ENCODE results near the gene KCNQ1. TPM values are rescaled to one million over a fixed set of nuclear protein-coding genes. Genes with fewer than 3 reads are reported as not detected.
"Not testable (repeated sequence)": the region's sequence is repeated elsewhere in the genome, so short reads cannot be mapped to it uniquely, and the experiment has no call there.

Gene KCNQ1
- total RNA-seq, 1 experiment from 2014 or later = not detected

DNA sequence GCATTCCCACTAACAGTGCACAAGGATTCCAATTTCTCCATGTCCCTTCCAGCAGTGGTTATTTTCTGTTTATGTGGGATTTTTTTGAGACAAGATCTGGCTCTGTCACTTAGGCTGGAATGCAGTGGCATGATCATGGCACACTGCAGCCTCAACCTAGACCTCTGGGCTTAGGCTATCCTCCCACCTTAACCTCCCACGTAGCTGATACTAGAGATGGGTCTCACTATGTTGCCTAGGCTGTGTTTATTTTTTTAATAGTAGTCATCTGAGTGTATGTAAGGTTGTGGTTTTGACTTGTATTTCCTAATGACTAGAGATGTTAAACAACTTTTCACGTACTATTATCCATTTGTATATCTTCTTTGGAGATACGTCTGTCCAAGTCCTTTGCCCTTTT, 180.4 kb downstream of the KCNQ1 start:
- Histone ChIP-seq H3K9me3 (ENCODE audit: insufficient read depth, low read depth) (peaks cover 23% of the 10 kb centered on the region), H3K4me2 (no peak overlapping the region), H3K4me1 (replicated peaks; ENCODE audit: insufficient read depth) (no peaks in the 10 kb centered on the region), H3K27me3 (ENCODE audit: insufficient read depth, low read depth) (no peaks in the 10 kb centered on the region), H2AFZ (no peak overlapping the region), H3K4me3 (no peak overlapping the region), H3K27ac (no peak overlapping the region), H3K79me2 (ENCODE audit: low read depth) (no peaks in the 10 kb centered on the region), H3F3A (ENCODE audit: insufficient read depth, low read depth) (no peaks in the 10 kb centered on the region), H3K9me2 (ENCODE audit: insufficient read depth) (no peaks in the 10 kb centered on the region), H4K20me1 (ENCODE audit: insufficient read depth) (no peaks in the 10 kb centered on the region), H3K36me3 (ENCODE audit: low read depth) (no peaks in the 10 kb centered on the region)
- ChIA-PET CTCF (no interaction called here), POLR2A (ENCODE audit: unreplicated experiment) (no interaction called here)
- no TSS peak for BruUV-seq (replicated peaks)
- no peak for DNase-seq
- intact Hi-C loops (cut with micrococcal nuclease; ENCODE audit: unreplicated experiment) = no loop called here
- TF ChIP-seq, protein P1, sequence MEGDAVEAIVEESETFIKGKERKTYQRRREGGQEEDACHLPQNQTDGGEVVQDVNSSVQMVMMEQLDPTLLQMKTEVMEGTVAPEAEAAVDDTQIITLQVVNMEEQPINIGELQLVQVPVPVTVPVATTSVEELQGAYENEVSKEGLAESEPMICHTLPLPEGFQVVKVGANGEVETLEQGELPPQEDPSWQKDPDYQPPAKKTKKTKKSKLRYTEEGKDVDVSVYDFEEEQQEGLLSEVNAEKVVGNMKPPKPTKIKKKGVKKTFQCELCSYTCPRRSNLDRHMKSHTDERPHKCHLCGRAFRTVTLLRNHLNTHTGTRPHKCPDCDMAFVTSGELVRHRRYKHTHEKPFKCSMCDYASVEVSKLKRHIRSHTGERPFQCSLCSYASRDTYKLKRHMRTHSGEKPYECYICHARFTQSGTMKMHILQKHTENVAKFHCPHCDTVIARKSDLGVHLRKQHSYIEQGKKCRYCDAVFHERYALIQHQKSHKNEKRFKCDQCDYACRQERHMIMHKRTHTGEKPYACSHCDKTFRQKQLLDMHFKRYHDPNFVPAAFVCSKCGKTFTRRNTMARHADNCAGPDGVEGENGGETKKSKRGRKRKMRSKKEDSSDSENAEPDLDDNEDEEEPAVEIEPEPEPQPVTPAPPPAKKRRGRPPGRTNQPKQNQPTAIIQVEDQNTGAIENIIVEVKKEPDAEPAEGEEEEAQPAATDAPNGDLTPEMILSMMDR (conservative IDR thresholded peaks at IDR 0.05) = no peak
- no peak for TF ChIP-seq EZH2 (IDR thresholded peaks at IDR 0.05; ENCODE audit: low read depth)

DNA sequence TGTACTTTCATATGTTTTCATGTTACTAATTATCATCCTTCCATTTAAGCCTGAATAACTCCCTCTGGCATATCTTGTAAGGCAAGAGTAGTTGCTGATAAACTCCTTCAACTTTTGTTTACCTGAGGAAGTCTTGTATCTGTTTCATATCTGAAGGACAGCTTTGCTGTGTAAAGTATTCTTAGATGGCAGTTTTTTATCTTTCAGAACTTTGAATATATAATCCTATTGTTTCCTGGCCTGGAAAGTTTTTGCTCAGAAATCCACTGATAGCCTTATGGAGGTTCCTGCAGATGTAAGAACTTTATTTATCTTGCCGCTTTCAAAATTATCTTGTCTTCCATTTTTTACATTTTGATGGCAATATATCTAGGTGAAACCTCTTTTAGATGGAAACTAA, 185.9 kb downstream of the KCNQ1 start:
- TF ChIP-seq, protein P1 (conservative IDR thresholded peaks at IDR 0.05) = no peak
- TF ChIP-seq EZH2 (IDR thresholded peaks at IDR 0.05; ENCODE audit: low read depth) = no peak
- Histone ChIP-seq H3K36me3 (ENCODE audit: low read depth) (no peaks in the 10 kb centered on the region), H3K4me2 (no peak overlapping the region), H3K4me3 (no peak overlapping the region), H3K79me2 (ENCODE audit: low read depth) (no peaks in the 10 kb centered on the region), H3K27ac (no peak overlapping the region), H3K9me2 (ENCODE audit: insufficient read depth) (no peaks in the 10 kb centered on the region), H4K20me1 (ENCODE audit: insufficient read depth) (no peaks in the 10 kb centered on the region), H2AFZ (no peak overlapping the region), H3K27me3 (ENCODE audit: insufficient read depth, low read depth) (no peaks in the 10 kb centered on the region), H3K4me1 (replicated peaks; ENCODE audit: insufficient read depth) (no peaks in the 10 kb centered on the region), H3K9me3 (ENCODE audit: insufficient read depth, low read depth) (peaks cover 60% of the 10 kb centered on the region), H3F3A (ENCODE audit: insufficient read depth, low read depth) (peaks cover 3% of the 10 kb centered on the region; the same call in 1 of the 2 replicates)
- intact Hi-C loops (cut with micrococcal nuclease; ENCODE audit: unreplicated experiment) = no loop called here
- no peak for DNase-seq
- ChIA-PET CTCF (no interaction called here), POLR2A (ENCODE audit: unreplicated experiment) (no interaction called here)
- no TSS peak for BruUV-seq (replicated peaks)

DNA sequence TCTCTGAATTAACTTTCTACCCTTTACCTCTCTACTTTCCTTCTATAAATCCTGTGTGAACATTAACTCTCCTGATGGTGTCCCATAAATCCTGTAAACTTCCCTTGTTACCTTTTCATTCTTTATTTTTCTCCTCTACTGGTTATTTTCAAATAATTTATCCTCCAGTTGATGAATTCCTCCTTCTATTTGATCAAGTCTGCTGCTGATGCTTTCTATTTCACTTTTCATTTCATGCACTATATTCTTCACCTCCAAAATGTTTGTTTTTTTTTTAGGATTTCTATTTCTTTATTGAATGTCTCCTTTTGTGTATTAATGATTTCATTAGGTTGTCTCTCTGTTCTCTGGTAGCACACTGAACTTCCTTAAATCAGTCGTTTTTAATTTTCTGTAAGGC, 186.4 kb downstream of the KCNQ1 start:
- no TSS peak for BruUV-seq (replicated peaks)
- H4K20me1 ChIP-seq (ENCODE audit: insufficient read depth) = no peaks in the 10 kb centered on the region
- H2AFZ ChIP-seq = no peak overlapping the region
- intact Hi-C loops (cut with micrococcal nuclease; ENCODE audit: unreplicated experiment) = no loop called here
- no peak overlapping the region for H3K4me3 ChIP-seq
- no peak overlapping the region for H3K4me2 ChIP-seq
- H3F3A ChIP-seq (ENCODE audit: insufficient read depth, low read depth) = peaks cover 3% of the 10 kb centered on the region; the same call in 1 of the 2 replicates
- no peak for DNase-seq
- H3K36me3 ChIP-seq (ENCODE audit: low read depth) = no peaks in the 10 kb centered on the region
- CTCF ChIA-PET = no interaction called here
- POLR2A ChIA-PET (ENCODE audit: unreplicated experiment) = no interaction called here
- TF ChIP-seq, protein P1 (conservative IDR thresholded peaks at IDR 0.05) = no peak
- TF ChIP-seq EZH2 (IDR thresholded peaks at IDR 0.05; ENCODE audit: low read depth) = no peak
- no peaks in the 10 kb centered on the region for H3K4me1 ChIP-seq (replicated peaks; ENCODE audit: insufficient read depth)
- H3K79me2 ChIP-seq (ENCODE audit: low read depth) = no peaks in the 10 kb centered on the region
- no peaks in the 10 kb centered on the region for H3K27me3 ChIP-seq (ENCODE audit: insufficient read depth, low read depth)
- peaks cover 60% of the 10 kb centered on the region for H3K9me3 ChIP-seq (ENCODE audit: insufficient read depth, low read depth)
- H3K27ac ChIP-seq = no peak overlapping the region
- H3K9me2 ChIP-seq (ENCODE audit: insufficient read depth) = no peaks in the 10 kb centered on the region

DNA sequence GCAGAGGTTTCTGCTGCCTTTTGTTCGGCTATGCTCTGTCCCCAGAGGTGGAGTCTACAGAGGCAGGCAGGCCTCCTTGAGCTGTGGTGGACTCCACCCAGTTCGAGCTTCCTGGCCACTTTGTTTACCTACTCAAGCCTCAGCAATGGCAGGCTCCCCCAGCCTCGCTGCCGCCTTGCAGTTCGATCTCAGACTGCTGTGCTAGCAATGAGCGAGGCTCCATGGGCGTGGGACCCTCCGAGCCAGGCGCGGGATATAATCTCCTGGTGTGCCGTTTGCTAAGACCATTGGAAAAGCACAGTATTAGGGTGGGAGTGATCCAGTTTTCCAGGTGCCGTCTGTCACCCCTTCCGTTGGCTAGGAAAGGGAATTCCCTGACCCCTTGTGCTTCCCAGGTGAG, 195.0 kb downstream of the KCNQ1 start:
- peaks cover 33% of the 10 kb centered on the region for H3K9me3 ChIP-seq (ENCODE audit: insufficient read depth, low read depth)
- POLR2A ChIA-PET (ENCODE audit: unreplicated experiment); H3K4me2 ChIP-seq: not testable (repeated sequence)

More for the DNA sequence above, 195.0 kb downstream of the KCNQ1 start:
- H3F3A ChIP-seq (ENCODE audit: insufficient read depth, low read depth); intact Hi-C loops (cut with micrococcal nuclease; ENCODE audit: unreplicated experiment); H3K4me3 ChIP-seq; H3K27me3 ChIP-seq (ENCODE audit: insufficient read depth, low read depth); CTCF ChIA-PET; H3K9me2 ChIP-seq (ENCODE audit: insufficient read depth); H4K20me1 ChIP-seq (ENCODE audit: insufficient read depth); H3K36me3 ChIP-seq (ENCODE audit: low read depth); H3K27ac ChIP-seq; BruUV-seq (replicated peaks); DNase-seq; H2AFZ ChIP-seq; H3K79me2 ChIP-seq (ENCODE audit: low read depth); H3K4me1 ChIP-seq (replicated peaks; ENCODE audit: insufficient read depth): not testable (repeated sequence)
